ENCODE results near the gene AFF1.

DNA sequence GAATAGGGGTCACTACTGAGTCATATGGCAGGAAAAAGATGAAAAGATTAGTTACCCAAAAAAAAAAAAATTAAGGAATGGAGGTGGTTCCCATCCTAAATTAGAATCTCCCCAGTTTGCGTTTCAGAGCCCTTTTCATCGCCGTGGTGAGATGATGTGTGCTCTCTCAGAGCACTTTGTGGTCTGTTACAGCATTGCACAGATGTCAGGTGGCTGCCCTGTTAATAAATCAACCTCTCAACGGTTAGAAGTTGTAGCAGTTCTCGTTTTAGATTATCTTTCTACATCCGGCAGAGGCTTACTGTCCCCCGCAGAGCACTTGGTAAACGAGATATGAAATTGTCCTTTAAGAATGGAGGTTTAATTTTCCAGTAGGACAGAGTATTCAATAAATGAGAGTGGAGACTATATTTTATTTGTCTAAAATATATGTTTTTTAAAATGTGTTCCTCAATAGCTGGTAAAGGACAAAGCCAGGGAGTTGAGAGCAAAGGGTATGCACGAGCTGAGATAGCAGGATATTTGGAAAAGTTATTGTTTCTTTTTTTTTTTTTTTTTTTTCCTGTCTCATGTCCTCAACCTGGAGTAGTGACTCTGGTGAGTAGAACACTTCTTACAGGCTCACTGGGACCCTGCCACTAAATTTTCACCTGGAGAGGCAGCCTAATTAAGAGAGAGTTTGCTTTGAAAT, 26.9 kb downstream of the AFF1 start:
- TF ChIP-seq, protein P1, sequence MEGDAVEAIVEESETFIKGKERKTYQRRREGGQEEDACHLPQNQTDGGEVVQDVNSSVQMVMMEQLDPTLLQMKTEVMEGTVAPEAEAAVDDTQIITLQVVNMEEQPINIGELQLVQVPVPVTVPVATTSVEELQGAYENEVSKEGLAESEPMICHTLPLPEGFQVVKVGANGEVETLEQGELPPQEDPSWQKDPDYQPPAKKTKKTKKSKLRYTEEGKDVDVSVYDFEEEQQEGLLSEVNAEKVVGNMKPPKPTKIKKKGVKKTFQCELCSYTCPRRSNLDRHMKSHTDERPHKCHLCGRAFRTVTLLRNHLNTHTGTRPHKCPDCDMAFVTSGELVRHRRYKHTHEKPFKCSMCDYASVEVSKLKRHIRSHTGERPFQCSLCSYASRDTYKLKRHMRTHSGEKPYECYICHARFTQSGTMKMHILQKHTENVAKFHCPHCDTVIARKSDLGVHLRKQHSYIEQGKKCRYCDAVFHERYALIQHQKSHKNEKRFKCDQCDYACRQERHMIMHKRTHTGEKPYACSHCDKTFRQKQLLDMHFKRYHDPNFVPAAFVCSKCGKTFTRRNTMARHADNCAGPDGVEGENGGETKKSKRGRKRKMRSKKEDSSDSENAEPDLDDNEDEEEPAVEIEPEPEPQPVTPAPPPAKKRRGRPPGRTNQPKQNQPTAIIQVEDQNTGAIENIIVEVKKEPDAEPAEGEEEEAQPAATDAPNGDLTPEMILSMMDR (IDR thresholded peaks at IDR 0.05): no peak
- TF ChIP-seq EP300 (IDR thresholded peaks at IDR 0.05): no peak
- TF ChIP-seq POLR2A (IDR thresholded peaks at IDR 0.05): no peak
